Karpas-422 (cell line): Measurements from ENCODE around the gene ATXN1. TPM values are rescaled to one million over a fixed set of nuclear protein-coding genes. Genes with fewer than 3 reads are reported as not detected.

Source experiments
- DNase-seq: peaks from one replicate; pipeline ENCODE4 v3.0.0-alpha.2; 2015
- H2AFZ ChIP-seq: fragments of 200-600 bp; sonication (generic); 2 replicates; pipeline ENCODE4 v1.6.1; 2014; ENCODE audit warnings: antibody characterized with exemption, low read length, mixed read lengths
- H3K27ac ChIP-seq: fragments of 200-600 bp; sonication (generic); 2 replicates; pipeline ENCODE4 v1.5.1; 2014; ENCODE audit warnings: mild to moderate bottlenecking, low read length, moderate library complexity
- H3K27me3 ChIP-seq: fragments of 200-600 bp; sonication (generic); 2 replicates; pipeline ENCODE4 v1.6.1; 2014; ENCODE audit warnings: low read length, mixed read lengths
- H3K36me3 ChIP-seq: fragments of 200-600 bp; sonication (generic); 2 replicates; pipeline ENCODE4 v1.6.1; 2014; ENCODE audit warnings: low read length, mixed read lengths; ENCODE audit not compliant: insufficient read depth
- H3K4me1 ChIP-seq: fragments of 200-600 bp; sonication (generic); 2 replicates; pipeline ENCODE4 v1.6.1; 2014; ENCODE audit warnings: mild to moderate bottlenecking, low read length, mixed read lengths
- H3K4me2 ChIP-seq: fragments of 200-600 bp; sonication (generic); 2 replicates; pipeline ENCODE4 v1.6.1; 2014; ENCODE audit warnings: low read length, low read depth, mild to moderate bottlenecking; ENCODE audit not compliant: poor library complexity, severe bottlenecking
- H3K4me3 ChIP-seq: fragments of 200-600 bp; sonication (generic); 2 replicates; pipeline ENCODE4 v1.5.1; 2014; ENCODE audit warnings: mild to moderate bottlenecking, antibody characterized with exemption, low read length, mixed read lengths
- H3K79me2 ChIP-seq: fragments of 200-600 bp; sonication (generic); 2 replicates; pipeline ENCODE4 v1.6.1; 2014; ENCODE audit warnings: mild to moderate bottlenecking, low read length, mixed read lengths
- H3K9ac ChIP-seq: fragments of 200-600 bp; sonication (generic); 2 replicates; pipeline ENCODE4 v1.6.0; 2014; ENCODE audit warnings: low read length
- H3K9me2 ChIP-seq: fragments of 200-600 bp; sonication (generic), shearing (Covaris generic); replicated peaks from 2 replicates; pipeline ENCODE4 v1.6.0; 2014; ENCODE audit warnings: mild to moderate bottlenecking, low read length, moderate library complexity; ENCODE audit not compliant: insufficient read depth
- H3K9me3 ChIP-seq: fragments of 300-700, 200-600 bp; sonication (generic); 2 replicates; pipeline ENCODE4 v1.6.1; 2014; ENCODE audit warnings: low read length, mixed read lengths
- H4K20me1 ChIP-seq: fragments of 200-600 bp; sonication (generic); 2 replicates; pipeline ENCODE4 v1.6.1; 2014; ENCODE audit warnings: mild to moderate bottlenecking, antibody characterized with exemption, low read length, low read depth; ENCODE audit not compliant: insufficient read depth
- total RNA-seq: library from RNA; depleted of rRNA; stranded (reverse); fragments of >200 nt; shearing (Covaris generic); gene quantifications from 2 replicates; pipeline ENCODE4 v1.2.3, GENCODE V29; 2014; ENCODE audit warnings: low replicate concordance

The ATXN1 gene
- total RNA-seq, 1 experiment from 2014 or later = 0.37 TPM

DNA sequence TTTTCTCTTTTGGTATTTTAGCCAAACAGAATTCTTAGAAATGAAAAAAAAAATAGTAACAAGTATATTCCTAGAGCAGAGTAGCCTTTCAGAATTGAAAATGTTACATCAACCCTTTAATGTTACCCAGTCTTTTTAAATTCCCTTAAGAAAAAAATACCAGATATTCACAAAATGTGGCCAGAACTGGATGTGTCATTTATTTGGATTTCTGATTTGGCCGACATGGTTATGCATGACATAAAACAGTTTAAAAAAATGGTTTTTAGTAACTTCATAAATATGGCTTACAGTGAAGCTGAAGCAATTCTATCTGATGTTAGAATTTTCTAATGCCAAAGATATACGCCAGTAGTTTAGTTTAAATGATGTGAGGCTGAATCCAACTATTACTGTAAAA lies 112.0 kb downstream of the ATXN1 start:
- no peak overlapping the region for H3K4me2 ChIP-seq

DNA sequence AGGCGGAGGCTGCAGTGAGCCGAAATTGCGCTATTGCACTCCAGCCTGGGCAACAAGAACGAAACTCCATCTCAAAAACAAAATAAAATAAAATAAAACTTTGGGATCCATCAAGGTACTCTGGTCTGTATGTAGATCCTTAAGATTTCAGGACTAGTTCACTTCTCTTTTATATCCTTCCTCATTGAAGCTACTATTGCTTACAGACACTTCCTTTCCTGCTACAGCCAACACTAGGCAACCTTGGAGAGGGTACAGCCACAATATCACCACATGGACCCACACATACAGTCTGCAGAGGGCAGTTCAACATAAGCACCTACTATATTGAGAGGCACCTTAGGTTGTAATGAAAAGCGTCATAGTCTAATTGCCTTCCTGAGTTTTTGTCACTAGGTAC lies 113.3 kb downstream of the ATXN1 start:
- DNase-seq = no peak
- no peaks in the 10 kb centered on the region; the same call in 1 of the 2 replicates for H3K27me3 ChIP-seq
- H3K9me2 ChIP-seq = no peaks in the 10 kb centered on the region
- no peak overlapping the region for H3K9ac ChIP-seq
- H3K36me3 ChIP-seq = no peaks in the 10 kb centered on the region
- no peak overlapping the region for H3K4me2 ChIP-seq
- H3K9me3 ChIP-seq = no peaks in the 10 kb centered on the region
- no peaks in the 10 kb centered on the region for H3K79me2 ChIP-seq
- H3K4me1 ChIP-seq = no peaks in the 10 kb centered on the region
- H3K27ac ChIP-seq = no peak overlapping the region
- no peak overlapping the region for H2AFZ ChIP-seq
- H4K20me1 ChIP-seq = no peaks in the 10 kb centered on the region
- H3K4me3 ChIP-seq = no peak overlapping the region

More for the DNA sequence above, 112.0 kb downstream of the ATXN1 start:
- Histone ChIP-seq H3K27ac (no peak overlapping the region), H3K9me3 (no peaks in the 10 kb centered on the region), H3K36me3 (no peaks in the 10 kb centered on the region), H3K79me2 (no peaks in the 10 kb centered on the region), H3K9me2 (no peaks in the 10 kb centered on the region), H3K4me1 (no peaks in the 10 kb centered on the region), H3K4me3 (no peak overlapping the region), H2AFZ (no peak overlapping the region), H3K9ac (no peak overlapping the region), H4K20me1 (no peaks in the 10 kb centered on the region), H3K27me3 (no peaks in the 10 kb centered on the region; the same call in 1 of the 2 replicates)
- no peak for DNase-seq

DNA sequence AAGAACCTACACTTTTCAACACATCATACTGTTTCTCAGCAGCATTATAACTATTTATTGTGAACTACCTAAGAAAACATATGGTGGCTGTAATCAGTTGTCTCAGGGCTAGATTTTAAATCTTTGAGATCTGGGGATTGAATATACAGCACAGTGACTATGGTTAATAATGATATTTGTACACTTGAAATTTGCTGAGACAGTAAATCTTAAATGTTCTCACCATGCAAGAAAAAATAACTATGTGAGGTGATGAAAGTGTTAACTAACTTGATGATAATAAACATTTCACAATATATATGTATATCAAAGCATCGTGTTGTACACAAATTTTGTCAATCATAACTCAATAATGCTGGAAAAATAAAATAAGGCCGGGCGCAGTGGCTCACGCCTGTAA lies 113.8 kb downstream of the ATXN1 start:
- no peaks in the 10 kb centered on the region for H3K79me2 ChIP-seq
- no peaks in the 10 kb centered on the region for H3K36me3 ChIP-seq
- H4K20me1 ChIP-seq = no peaks in the 10 kb centered on the region
- H3K27me3 ChIP-seq = no peaks in the 10 kb centered on the region; the same call in 1 of the 2 replicates
- no peak for DNase-seq
- H3K9me3 ChIP-seq = no peaks in the 10 kb centered on the region
- no peaks in the 10 kb centered on the region for H3K9me2 ChIP-seq
- H3K4me2 ChIP-seq = no peak overlapping the region
- H3K9ac ChIP-seq = no peak overlapping the region
- no peak overlapping the region for H2AFZ ChIP-seq
- H3K27ac ChIP-seq = no peak overlapping the region
- H3K4me1 ChIP-seq = no peaks in the 10 kb centered on the region
- H3K4me3 ChIP-seq = no peak overlapping the region

DNA sequence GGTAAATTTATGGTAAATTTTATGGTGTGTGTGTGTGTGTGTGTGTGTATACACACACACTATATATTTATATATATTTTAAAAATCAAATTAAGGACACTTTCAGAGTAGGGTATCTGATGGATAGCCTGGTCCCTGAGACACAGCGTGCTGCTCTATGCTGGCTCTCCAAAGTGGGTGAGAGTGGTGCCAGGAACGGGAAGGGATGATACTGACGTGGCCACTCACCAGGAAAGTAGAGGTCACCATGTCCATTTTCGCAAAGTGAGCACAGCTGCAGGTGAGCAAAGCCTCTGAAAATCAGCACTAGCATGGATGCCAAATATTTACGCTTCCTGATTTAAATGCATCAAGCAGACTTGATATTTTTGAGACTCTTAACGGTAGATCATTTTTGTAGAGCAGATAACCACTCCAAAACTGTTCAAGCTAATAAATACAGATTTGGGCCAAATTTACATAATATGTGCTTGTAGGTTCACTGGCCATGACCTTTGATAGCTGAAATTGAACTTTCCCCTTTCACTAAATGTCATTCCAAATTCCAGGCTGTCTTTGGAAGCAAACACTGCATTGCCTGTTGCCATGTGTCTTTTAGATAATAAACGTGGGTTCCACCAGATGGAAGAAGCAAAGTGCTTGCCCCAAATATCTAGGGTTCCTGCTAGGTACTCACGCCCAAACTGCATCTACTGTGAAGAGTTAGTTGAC lies 116.6 kb downstream of the ATXN1 start:
- H4K20me1 ChIP-seq = no peaks in the 10 kb centered on the region
- no peaks in the 10 kb centered on the region for H3K79me2 ChIP-seq
- no peaks in the 10 kb centered on the region for H3K36me3 ChIP-seq
- H3K9ac ChIP-seq = no peak overlapping the region
- peaks cover 10% of the 10 kb centered on the region for H3K4me1 ChIP-seq
- H3K27ac ChIP-seq = no peak overlapping the region
- no peak overlapping the region for H3K4me3 ChIP-seq
- H3K4me2 ChIP-seq = no peak overlapping the region
- no peak for DNase-seq
- H3K9me2 ChIP-seq = no peaks in the 10 kb centered on the region
- no peaks in the 10 kb centered on the region; the same call in 1 of the 2 replicates for H3K27me3 ChIP-seq
- H3K9me3 ChIP-seq = no peaks in the 10 kb centered on the region
- no peak overlapping the region for H2AFZ ChIP-seq

DNA sequence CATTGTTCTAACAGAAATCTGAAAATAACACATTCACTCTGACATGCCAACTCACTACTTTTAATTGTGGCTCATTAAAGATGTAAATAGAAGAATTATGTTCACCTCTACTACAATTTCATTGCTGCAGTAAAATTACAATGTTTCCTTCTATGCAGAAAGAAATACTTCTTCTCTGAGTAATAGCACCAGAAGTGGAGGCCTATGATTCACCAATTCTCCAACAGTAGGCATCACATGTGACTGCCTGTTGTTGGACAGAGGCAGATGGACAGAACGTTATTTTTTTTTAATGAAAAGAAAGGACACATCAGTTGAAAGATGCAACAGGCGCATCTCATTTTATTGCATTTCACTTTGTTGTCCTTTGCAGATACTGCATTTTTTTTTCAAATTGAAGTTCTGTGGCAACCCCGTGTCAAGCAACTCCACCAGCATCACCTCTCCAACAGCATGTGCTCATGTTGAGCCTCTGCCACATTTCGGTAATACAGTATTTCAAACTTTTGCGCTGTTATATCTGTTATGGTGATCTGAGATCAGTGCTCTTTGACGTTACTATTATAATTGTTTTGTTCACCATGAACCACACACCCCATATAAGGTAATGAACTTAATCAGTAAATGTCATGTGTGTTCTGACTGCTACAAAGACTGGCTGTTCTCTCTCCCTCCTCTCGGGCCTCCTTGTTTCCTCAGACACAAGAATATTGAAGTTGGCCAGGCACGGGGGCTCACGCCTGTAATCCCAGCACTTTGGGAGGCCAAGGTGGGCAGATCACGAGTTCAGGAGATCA lies 121.4 kb downstream of the ATXN1 start:
- H2AFZ ChIP-seq = no peak overlapping the region
- H3K27me3 ChIP-seq = no peaks in the 10 kb centered on the region
- no peak overlapping the region for H3K9ac ChIP-seq
- no peaks in the 10 kb centered on the region for H3K9me3 ChIP-seq
- no peaks in the 10 kb centered on the region for H3K9me2 ChIP-seq
- no peaks in the 10 kb centered on the region for H4K20me1 ChIP-seq
- no peaks in the 10 kb centered on the region for H3K79me2 ChIP-seq
- no peak for DNase-seq
- peaks cover 10% of the 10 kb centered on the region for H3K4me1 ChIP-seq
- peak overlapping the region; percentile 28 for H3K4me2 ChIP-seq
- no peak overlapping the region for H3K27ac ChIP-seq
- no peaks in the 10 kb centered on the region for H3K36me3 ChIP-seq
- no peak overlapping the region for H3K4me3 ChIP-seq

DNA sequence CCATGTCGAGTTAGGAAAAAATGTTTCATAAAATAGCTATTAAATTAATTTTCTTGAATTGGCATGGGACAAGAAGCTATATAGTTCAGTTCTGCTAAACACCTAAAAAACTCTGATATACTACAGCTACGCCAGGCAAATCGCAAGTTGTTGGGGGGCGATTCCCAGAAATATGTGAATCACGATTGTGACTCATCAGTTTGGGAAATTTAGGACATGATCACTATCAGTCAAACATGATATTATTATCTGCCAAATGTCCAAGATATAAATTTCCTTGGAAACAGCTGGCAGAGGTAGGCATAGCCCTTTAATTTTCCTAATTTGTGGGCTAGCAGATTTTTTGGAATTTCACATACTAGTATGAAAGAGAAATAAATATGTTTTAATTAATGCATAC lies 123.6 kb downstream of the ATXN1 start:
- Histone ChIP-seq H3K4me2 (no peak overlapping the region), H3K9ac (no peak overlapping the region), H3K27ac (no peak overlapping the region), H3K4me1 (peaks cover 10% of the 10 kb centered on the region), H3K9me3 (no peaks in the 10 kb centered on the region), H3K36me3 (no peaks in the 10 kb centered on the region), H3K27me3 (no peaks in the 10 kb centered on the region), H3K79me2 (no peaks in the 10 kb centered on the region), H3K9me2 (no peaks in the 10 kb centered on the region), H3K4me3 (no peak overlapping the region), H4K20me1 (no peaks in the 10 kb centered on the region), H2AFZ (no peak overlapping the region)
- no peak for DNase-seq

DNA sequence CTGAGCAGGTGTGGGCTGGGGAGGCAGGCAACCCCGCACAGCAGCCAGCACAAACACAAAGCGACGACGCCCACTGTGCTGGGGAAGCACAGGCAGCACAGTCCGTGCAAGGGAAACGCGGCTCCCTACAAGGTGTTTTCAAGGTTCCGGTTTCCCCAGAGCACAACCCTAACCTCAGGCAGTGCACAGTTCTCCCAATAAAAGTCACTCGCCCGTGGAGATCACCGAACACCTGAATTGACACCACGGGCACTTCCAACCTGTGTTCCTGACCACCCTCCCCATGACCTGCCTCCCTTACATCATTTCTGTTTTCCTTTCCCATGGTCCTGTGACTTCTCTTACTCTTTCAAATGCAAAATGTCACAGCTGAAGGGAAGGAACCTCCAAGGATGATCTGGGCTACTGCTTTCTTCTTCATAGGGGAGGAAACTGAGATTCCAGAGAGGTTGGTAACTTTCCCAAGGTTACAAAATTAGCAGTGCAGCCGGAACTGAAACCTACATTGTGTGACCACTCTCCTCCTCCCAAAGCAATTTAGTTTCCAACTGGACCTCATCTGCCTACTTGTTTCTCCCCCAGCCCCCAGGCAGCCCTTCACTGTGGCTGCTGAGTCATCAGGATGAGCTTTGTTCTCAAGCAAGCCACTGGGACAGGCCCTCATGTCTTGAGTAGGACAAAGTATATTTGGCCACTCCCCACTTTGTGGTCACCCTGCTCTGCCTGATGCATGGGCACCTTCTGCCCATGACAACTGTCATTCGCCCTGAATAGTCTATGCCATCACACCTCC lies 125.3 kb downstream of the ATXN1 start:
- Histone ChIP-seq H3K4me1 (peaks cover 12% of the 10 kb centered on the region), H3K4me2 (no peak overlapping the region), H3K9me3 (no peaks in the 10 kb centered on the region), H3K27ac (no peak overlapping the region), H3K9me2 (no peaks in the 10 kb centered on the region), H3K36me3 (no peaks in the 10 kb centered on the region), H3K4me3 (no peak overlapping the region), H3K27me3 (no peaks in the 10 kb centered on the region), H3K9ac (no peak overlapping the region), H4K20me1 (no peaks in the 10 kb centered on the region), H3K79me2 (no peaks in the 10 kb centered on the region), H2AFZ (no peak overlapping the region)
- no peak for DNase-seq

DNA sequence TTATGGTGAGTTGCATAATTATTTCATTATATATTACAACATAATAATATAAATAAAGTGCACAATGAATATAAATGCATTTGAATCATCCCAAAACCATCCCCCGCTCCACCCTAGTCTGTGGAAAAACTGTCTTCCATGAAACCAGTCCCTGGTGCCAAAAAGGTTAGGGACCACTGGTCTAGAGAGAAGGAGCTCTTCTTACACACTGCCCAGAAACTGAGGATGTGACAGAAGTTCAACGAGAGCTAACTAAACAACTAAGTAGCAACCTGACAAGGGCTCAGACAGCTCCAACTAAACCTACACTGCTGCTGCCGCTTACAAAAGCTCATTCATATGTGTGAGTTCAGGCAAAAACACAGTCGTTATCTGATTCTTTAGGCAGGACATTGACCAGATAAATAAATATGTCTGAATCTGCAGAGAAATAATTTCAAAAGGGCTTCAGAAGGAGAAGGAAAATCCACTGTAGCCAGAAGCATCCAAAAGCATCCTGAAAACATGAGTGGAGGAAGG lies 125.9 kb downstream of the ATXN1 start:
- Histone ChIP-seq H4K20me1 (no peaks in the 10 kb centered on the region), H3K4me3 (no peak overlapping the region), H3K27ac (no peak overlapping the region), H3K9me2 (no peaks in the 10 kb centered on the region), H3K36me3 (no peaks in the 10 kb centered on the region), H3K79me2 (no peaks in the 10 kb centered on the region), H3K4me2 (no peak overlapping the region), H3K9ac (no peak overlapping the region), H3K4me1 (peaks cover 13% of the 10 kb centered on the region), H3K9me3 (no peaks in the 10 kb centered on the region), H3K27me3 (no peaks in the 10 kb centered on the region), H2AFZ (no peak overlapping the region)
- DNase-seq = no peak
